GM18873 (cell line): ENCODE results near the gene CCNQ.
"Not testable (repeated sequence)": the region's sequence is repeated elsewhere in the genome, so short reads cannot be mapped to it uniquely, and the experiment has no call there.

ENCODE experiments used
- ATAC-seq: cut with Tn5 transposase; IDR thresholded peaks from one replicate; pipeline ENCODE4 v1.9.1; 2021; ENCODE audit warnings: mild to moderate bottlenecking, moderate library complexity, moderate number of reproducible peaks; ENCODE audit not compliant: unreplicated experiment, low FRiP score

Gene CCNQ

GRCh38 chrX:153624196-153625091, 25.5 kb upstream of the CCNQ start:
- ATAC-seq = no peak

- no peak for ATAC-seq
These were observed 24.5 kb upstream of the CCNQ start for GRCh38 chrX:153623310-153624029.

GRCh38 chrX:153622661-153623309, 23.8 kb upstream of the CCNQ start:
- ATAC-seq = no peak

GRCh38 chrX:153621949-153622598, 23.1 kb upstream of the CCNQ start:
- no peak for ATAC-seq

GRCh38 chrX:153620576-153620975, 21.6 kb upstream of the CCNQ start:
- no peak for ATAC-seq

- ATAC-seq = no peak
These were observed 15.9 kb upstream of the CCNQ start for GRCh38 chrX:153614818-153615217.

GRCh38 chrX:153612413-153612812, 13.5 kb upstream of the CCNQ start:
- no peak for ATAC-seq

GRCh38 chrX:153611298-153612095, 12.6 kb upstream of the CCNQ start:
- no peak for ATAC-seq

GRCh38 chrX:153610836-153611213, 11.9 kb upstream of the CCNQ start:
- no peak for ATAC-seq

GRCh38 chrX:153609917-153610835, 11.2 kb upstream of the CCNQ start:
- no peak for ATAC-seq

GRCh38 chrX:153608806-153609205, 9.9 kb upstream of the CCNQ start:
- ATAC-seq = no peak

- no peak for ATAC-seq
These were observed 9.4 kb upstream of the CCNQ start for GRCh38 chrX:153608376-153608775.

- ATAC-seq = no peak
These were observed 7.6 kb upstream of the CCNQ start for GRCh38 chrX:153606503-153606902.

GRCh38 chrX:153604666-153605380, 5.9 kb upstream of the CCNQ start:
- ATAC-seq = not testable (repeated sequence)

GRCh38 chrX:153603131-153603656, 4.3 kb upstream of the CCNQ start:
- no peak for ATAC-seq

GRCh38 chrX:153602601-153603000, 3.7 kb upstream of the CCNQ start:
- no peak for ATAC-seq

GRCh38 chrX:153601511-153602110, 2.7 kb upstream of the CCNQ start:
- no peak for ATAC-seq

- ATAC-seq = no peak
These were observed 2.0 kb upstream of the CCNQ start for GRCh38 chrX:153600921-153601320.
